ENCODE results near the gene FGFBP2.

DNA sequence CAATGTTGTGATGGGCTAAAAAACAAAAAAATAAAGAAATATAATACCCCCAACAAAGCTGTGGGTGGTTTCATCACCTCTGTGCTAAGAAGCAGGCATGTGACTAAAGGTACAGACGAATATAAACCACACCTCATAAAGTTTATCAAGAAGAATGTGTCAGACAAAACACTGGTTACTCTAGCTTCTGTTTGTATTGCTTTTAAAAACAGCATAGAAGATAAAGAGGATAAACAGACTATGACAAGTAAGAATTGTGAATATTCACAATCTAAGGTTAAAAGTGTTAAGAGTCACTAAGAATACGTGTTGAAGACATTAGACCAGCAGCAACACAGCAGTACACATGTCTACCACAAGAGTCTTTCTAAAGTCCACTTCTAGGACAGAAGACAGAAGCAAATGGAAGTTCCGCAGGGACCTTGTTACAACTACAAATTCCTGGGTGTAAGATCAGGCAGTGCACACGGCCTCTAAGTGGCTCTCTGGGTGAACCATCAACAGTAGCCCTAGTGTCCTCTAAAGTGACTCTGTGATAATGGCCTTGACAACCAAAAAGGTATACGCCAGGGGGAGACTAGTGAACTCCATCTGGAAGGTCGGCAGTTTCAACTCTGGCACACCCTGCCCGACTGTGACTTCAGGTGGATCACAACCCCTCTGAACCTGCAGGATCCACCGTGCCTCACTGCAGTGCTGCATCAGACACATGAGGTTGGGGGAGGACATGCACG lies 8.3 kb upstream of the FGFBP2 start:
- TF ChIP-seq, protein P1, sequence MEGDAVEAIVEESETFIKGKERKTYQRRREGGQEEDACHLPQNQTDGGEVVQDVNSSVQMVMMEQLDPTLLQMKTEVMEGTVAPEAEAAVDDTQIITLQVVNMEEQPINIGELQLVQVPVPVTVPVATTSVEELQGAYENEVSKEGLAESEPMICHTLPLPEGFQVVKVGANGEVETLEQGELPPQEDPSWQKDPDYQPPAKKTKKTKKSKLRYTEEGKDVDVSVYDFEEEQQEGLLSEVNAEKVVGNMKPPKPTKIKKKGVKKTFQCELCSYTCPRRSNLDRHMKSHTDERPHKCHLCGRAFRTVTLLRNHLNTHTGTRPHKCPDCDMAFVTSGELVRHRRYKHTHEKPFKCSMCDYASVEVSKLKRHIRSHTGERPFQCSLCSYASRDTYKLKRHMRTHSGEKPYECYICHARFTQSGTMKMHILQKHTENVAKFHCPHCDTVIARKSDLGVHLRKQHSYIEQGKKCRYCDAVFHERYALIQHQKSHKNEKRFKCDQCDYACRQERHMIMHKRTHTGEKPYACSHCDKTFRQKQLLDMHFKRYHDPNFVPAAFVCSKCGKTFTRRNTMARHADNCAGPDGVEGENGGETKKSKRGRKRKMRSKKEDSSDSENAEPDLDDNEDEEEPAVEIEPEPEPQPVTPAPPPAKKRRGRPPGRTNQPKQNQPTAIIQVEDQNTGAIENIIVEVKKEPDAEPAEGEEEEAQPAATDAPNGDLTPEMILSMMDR (IDR thresholded peaks at IDR 0.05): no peak
- TF ChIP-seq POLR2A (IDR thresholded peaks at IDR 0.05): no peak
